Lower leg skin (tissue), 3 donors: ENCODE results near the gene SMAD4.

Experiments used
- POLR2A ChIP-seq, 2 donors: fragments of 450-650 bp; IDR thresholded peaks; one replicate each; pipeline ENCODE4 v1.6.1; 2016 to 2017; ENCODE audit warnings: antibody characterized with exemption in 2 of 2, mild to moderate bottlenecking in 1 of 2, moderate library complexity in 1 of 2
- TF ChIP-seq, protein P1 (sequence below), 3 donors: fragments of 450-650 bp; IDR thresholded peaks; one replicate each; pipeline ENCODE4 v1.5.1; 2016; ENCODE audit warnings: antibody characterized with exemption in 3 of 3, mild to moderate bottlenecking in 3 of 3, moderate library complexity in 2 of 3

DNA sequence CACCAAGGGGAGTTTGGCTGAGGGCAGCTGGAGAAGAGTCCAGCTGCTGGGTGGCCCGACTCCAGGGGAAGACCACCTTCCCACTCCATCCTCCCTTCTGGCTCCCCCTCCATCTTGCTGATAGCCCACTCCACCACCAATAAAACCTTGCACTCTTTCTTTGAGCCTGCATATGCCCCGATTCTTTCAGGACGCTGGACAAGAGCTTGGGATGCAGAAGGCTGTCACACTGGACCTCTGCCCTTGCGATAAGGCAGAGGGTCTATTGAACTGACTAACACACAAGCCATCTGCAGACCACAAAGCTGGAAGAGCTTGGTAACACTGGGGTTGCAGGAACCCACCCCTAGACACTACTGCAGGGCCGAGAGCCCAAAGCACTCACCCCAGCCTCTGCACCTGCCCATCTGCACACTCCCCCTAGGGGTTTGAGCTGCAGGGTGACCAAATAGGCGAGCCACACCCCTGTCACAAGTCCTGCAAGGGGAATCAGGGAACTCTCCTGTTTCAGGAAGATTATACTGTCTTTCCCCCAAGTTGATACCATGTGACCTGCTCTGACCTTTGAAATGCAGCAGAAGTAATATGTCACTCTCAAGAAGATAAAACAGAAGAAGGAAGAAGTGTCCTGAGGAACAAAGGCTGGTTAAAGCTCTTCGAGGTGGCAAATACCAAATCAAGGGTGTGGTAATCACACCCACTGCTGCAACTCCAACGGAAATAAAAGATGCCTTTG is 70.5 kb downstream of the SMAD4 start:
- no peak for TF ChIP-seq POLR2A (IDR thresholded peaks at IDR 0.05)
- TF ChIP-seq, protein P1, sequence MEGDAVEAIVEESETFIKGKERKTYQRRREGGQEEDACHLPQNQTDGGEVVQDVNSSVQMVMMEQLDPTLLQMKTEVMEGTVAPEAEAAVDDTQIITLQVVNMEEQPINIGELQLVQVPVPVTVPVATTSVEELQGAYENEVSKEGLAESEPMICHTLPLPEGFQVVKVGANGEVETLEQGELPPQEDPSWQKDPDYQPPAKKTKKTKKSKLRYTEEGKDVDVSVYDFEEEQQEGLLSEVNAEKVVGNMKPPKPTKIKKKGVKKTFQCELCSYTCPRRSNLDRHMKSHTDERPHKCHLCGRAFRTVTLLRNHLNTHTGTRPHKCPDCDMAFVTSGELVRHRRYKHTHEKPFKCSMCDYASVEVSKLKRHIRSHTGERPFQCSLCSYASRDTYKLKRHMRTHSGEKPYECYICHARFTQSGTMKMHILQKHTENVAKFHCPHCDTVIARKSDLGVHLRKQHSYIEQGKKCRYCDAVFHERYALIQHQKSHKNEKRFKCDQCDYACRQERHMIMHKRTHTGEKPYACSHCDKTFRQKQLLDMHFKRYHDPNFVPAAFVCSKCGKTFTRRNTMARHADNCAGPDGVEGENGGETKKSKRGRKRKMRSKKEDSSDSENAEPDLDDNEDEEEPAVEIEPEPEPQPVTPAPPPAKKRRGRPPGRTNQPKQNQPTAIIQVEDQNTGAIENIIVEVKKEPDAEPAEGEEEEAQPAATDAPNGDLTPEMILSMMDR (IDR thresholded peaks at IDR 0.05), result no peak
